AML-193 (cell line): Measurements from ENCODE around the gene CDH22.
A peak's percentile ranks its signal among the peaks of the same experiment; 100 is the strongest.

Experiments
- DNase-seq, 2 experiments: peaks; one replicate each; lab custom pipeline; 2025; lab: John Stamatoyannopoulos, UW

The CDH22 gene

GRCh38 chr20:46139908-46140482 is 168.3 kb downstream of the CDH22 start:
- DNase-seq: no peak

- DNase-seq: no peak
Measured at GRCh38 chr20:46139266-46139889, 168.9 kb downstream of the CDH22 start.

- no peak for DNase-seq
Measured at GRCh38 chr20:46137816-46138215, 170.5 kb downstream of the CDH22 start.

- no peak for DNase-seq
Measured at GRCh38 chr20:46135856-46136633, 172.3 kb downstream of the CDH22 start.

- no peak for DNase-seq
Measured at GRCh38 chr20:46134716-46135115, 173.6 kb downstream of the CDH22 start.

- DNase-seq: no peak
Measured at GRCh38 chr20:46133886-46134654, 174.2 kb downstream of the CDH22 start.

GRCh38 chr20:46132705-46133120 is 175.6 kb downstream of the CDH22 start:
- peak; percentile 27 to 29 for DNase-seq

GRCh38 chr20:46131396-46131795 is 176.9 kb downstream of the CDH22 start:
- no peak for DNase-seq

- no peak for DNase-seq
Measured at GRCh38 chr20:46130534-46130933, 177.8 kb downstream of the CDH22 start.

- DNase-seq: no peak
Measured at GRCh38 chr20:46129955-46130481, 178.3 kb downstream of the CDH22 start.

- no peak for DNase-seq
Measured at GRCh38 chr20:46128310-46129151, 179.8 kb downstream of the CDH22 start.

- DNase-seq: no peak
Measured at GRCh38 chr20:46127396-46128010, 180.8 kb downstream of the CDH22 start.

- DNase-seq: no peak
Measured at GRCh38 chr20:46126440-46127056, 181.8 kb downstream of the CDH22 start.
